A673 (cell line): Measurements from ENCODE around the gene SLC25A6. TPM values are rescaled to one million over a fixed set of nuclear protein-coding genes. Genes with fewer than 3 reads are reported as not detected.

Experiments
- BruUV-seq: library from RNA; stranded (reverse); fragments of 400-500 nt; replicated peaks from 2 replicates; lab custom pipeline; 2021; lab: Mats Ljungman, UMichigan
- CTCF ChIA-PET: fragments of 300-600 bp; sonication (Branson Sonifier 250); formaldehyde crosslinking; loops from one replicate; lab custom pipeline; 2022; ENCODE audit warnings: antibody characterized with exemption; lab: Charles Lee
- POLR2A ChIA-PET: fragments of 300-600 bp; sonication (Branson Sonifier 250); formaldehyde crosslinking; loops from one replicate; lab custom pipeline; 2022; ENCODE audit warnings: antibody characterized with exemption; ENCODE audit not compliant: low non-redundant PET; lab: Charles Lee
- DNase-seq: peaks from one replicate; pipeline ENCODE4 v3.0.0-alpha.2; 2015; ENCODE audit warnings: low spot score
- H3K27ac ChIP-seq: fragments of 200-600 bp; sonication (generic); 2 replicates; pipeline ENCODE4 v1.5.1; 2016; ENCODE audit warnings: mixed run types, low read depth, mild to moderate bottlenecking, mixed read lengths, antibody characterized with exemption, low read length; ENCODE audit not compliant: poor library complexity, severe bottlenecking
- H3K27me3 ChIP-seq: fragments of 200-600 bp; sonication (generic); replicated peaks from 2 replicates; pipeline ENCODE4 v1.6.1; 2017; ENCODE audit warnings: mixed run types, low read depth, mild to moderate bottlenecking, mixed read lengths, antibody characterized with exemption, low read length; ENCODE audit not compliant: insufficient read depth, poor library complexity
- H3K36me3 ChIP-seq: fragments of 200-600 bp; sonication (generic); 2 replicates; pipeline ENCODE4 v1.6.1; 2016; ENCODE audit warnings: mixed run types, mild to moderate bottlenecking, mixed read lengths, antibody characterized with exemption, low read length; ENCODE audit not compliant: insufficient read depth, poor library complexity, severe bottlenecking
- H3K4me1 ChIP-seq: fragments of 200-600 bp; sonication (generic); 2 replicates; pipeline ENCODE4 v1.6.1; 2017; ENCODE audit warnings: mixed run types, mild to moderate bottlenecking, mixed read lengths, antibody characterized with exemption, low read length; ENCODE audit not compliant: insufficient read depth, poor library complexity, severe bottlenecking
- H3K4me3 ChIP-seq: fragments of 200-600 bp; sonication (generic); 2 replicates; pipeline ENCODE4 v1.5.1; 2016; ENCODE audit warnings: low read depth, mixed run types, mild to moderate bottlenecking, mixed read lengths, low read length; ENCODE audit not compliant: poor library complexity, severe bottlenecking
- H3K9me3 ChIP-seq: fragments of 200-600 bp; sonication (generic); 2 replicates; pipeline ENCODE4 v1.6.1; 2016; ENCODE audit warnings: mixed run types, low read depth, mild to moderate bottlenecking, mixed read lengths, antibody characterized with exemption, low read length; ENCODE audit not compliant: poor library complexity, severe bottlenecking
- EZH2 ChIP-seq: fragments of 200-600 bp; sonication (generic); IDR thresholded peaks from 2 replicates; pipeline ENCODE4 v1.6.1; 2017; ENCODE audit warnings: borderline replicate concordance, low read depth, mild to moderate bottlenecking, mixed read lengths, antibody characterized with exemption, low read length; ENCODE audit not compliant: poor library complexity, severe bottlenecking
- intact Hi-C: fragments of 100-400 bp; cut with micrococcal nuclease; formaldehyde crosslinking; loops from one replicate; pipeline ENCODE4 v1.10.0; 2022; ENCODE audit not compliant: unreplicated experiment
- total RNA-seq: library from RNA; stranded (reverse); gene quantifications from 2 replicates; pipeline ENCODE4 v1.2.3, GENCODE V29; 2021
- TF ChIP-seq, protein P1 (sequence below): fragments of 300-800, 200-600 bp; sonication (generic); conservative IDR thresholded peaks from 2 replicates; pipeline ENCODE4 v1.5.1; 2017; ENCODE audit warnings: low read depth, mild to moderate bottlenecking, antibody characterized with exemption, low read length, moderate library complexity, mixed read lengths

SLC25A6 gene
- total RNA-seq, 1 experiment from 2014 or later = 423 TPM

DNA sequence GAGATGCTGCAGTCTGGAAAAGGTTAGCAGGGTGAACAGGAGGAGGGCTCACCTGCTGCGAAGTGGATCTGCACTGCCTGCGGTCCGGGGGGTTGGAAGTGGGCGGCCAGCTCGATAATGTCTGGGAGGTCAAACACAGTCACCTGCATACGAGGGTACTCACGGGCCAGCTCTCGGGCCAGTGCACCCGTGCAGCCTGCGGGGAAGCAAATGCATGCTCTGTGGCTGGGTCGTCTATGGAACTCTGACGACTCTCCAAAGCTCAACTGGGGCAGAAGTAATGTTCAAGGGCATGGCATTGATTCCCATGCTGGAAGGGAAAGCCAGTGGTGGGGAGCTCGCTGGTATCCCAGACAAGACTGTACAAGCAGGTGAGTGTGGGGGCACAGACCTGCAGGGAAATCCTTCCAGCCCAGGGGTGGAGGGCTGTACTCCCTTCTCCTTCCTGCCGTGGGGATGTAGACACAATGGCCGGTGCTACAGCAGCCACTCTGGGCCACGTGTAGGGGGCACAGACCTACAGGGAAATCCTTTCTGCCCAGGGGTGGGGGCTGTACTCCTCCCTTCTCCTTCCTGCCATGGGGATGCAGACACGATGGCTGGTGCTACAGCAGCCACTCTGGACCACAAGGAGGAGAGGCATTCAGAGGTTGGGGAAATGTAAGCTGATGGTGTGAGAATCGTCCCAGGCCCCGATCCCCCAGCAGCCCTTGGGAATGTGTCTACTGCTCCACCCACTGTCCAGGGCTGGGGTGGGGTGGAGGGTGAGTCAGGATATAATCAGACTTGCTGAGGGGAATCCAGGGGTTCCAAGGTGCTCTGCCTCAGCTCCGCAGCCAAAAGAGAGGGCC is 26.2 kb upstream of the SLC25A6 start:
- H3K4me1 ChIP-seq = no peaks in the 10 kb centered on the region
- no peak for DNase-seq
- BruUV-seq = no TSS peak
- no peak overlapping the region for H3K4me3 ChIP-seq
- TF ChIP-seq, protein P1, sequence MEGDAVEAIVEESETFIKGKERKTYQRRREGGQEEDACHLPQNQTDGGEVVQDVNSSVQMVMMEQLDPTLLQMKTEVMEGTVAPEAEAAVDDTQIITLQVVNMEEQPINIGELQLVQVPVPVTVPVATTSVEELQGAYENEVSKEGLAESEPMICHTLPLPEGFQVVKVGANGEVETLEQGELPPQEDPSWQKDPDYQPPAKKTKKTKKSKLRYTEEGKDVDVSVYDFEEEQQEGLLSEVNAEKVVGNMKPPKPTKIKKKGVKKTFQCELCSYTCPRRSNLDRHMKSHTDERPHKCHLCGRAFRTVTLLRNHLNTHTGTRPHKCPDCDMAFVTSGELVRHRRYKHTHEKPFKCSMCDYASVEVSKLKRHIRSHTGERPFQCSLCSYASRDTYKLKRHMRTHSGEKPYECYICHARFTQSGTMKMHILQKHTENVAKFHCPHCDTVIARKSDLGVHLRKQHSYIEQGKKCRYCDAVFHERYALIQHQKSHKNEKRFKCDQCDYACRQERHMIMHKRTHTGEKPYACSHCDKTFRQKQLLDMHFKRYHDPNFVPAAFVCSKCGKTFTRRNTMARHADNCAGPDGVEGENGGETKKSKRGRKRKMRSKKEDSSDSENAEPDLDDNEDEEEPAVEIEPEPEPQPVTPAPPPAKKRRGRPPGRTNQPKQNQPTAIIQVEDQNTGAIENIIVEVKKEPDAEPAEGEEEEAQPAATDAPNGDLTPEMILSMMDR = no peak
- no peak for TF ChIP-seq EZH2
- peaks cover 43% of the 10 kb centered on the region for H3K36me3 ChIP-seq
- no peak overlapping the region for H3K27ac ChIP-seq
- no peaks in the 10 kb centered on the region for H3K27me3 ChIP-seq
- ChIA-PET POLR2A (no interaction called here), CTCF (no interaction called here)
- H3K9me3 ChIP-seq = peaks cover 15% of the 10 kb centered on the region
- intact Hi-C loops = no loop called here

DNA sequence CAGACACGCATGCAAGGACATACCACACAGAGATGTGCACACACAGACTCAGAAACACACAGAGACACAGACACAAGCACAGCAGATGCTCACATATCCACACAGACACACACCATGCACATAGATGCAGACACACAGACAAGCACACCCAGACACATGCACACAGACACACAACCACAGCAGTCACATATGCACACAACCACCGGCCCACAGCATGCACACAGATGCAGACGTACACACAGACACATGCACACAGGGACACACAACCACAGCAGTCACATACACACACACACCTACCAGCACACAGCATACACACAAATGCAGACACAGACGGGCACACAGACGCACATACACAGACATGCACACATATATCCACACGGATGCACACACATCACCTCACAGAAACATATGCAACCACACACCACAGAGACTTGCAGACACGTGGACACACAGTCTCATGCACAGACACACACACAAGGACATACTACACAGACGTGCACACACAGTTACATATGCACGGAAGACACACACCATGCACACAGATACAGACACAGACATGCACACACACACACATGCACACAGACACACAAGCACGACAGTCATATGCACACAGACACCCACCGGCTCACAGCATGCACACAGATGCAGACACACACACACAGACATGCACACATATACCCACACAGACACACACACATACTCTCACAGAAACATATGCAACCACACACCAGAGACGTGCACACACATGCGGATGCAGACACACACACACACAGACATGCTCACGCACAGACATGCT is 25.2 kb upstream of the SLC25A6 start:
- CTCF ChIA-PET = no interaction called here
- H3K27me3 ChIP-seq = no peaks in the 10 kb centered on the region
- no peaks in the 10 kb centered on the region for H3K4me1 ChIP-seq
- no peak overlapping the region for H3K4me3 ChIP-seq
- H3K9me3 ChIP-seq = peaks cover 10% of the 10 kb centered on the region
- DNase-seq = no peak
- no TSS peak for BruUV-seq
- POLR2A ChIA-PET = no interaction called here
- no peak overlapping the region for H3K27ac ChIP-seq
- H3K36me3 ChIP-seq = peaks cover 45% of the 10 kb centered on the region
- intact Hi-C loops = no loop called here
- TF ChIP-seq EZH2 = no peak
- TF ChIP-seq, protein P1 = no peak

DNA sequence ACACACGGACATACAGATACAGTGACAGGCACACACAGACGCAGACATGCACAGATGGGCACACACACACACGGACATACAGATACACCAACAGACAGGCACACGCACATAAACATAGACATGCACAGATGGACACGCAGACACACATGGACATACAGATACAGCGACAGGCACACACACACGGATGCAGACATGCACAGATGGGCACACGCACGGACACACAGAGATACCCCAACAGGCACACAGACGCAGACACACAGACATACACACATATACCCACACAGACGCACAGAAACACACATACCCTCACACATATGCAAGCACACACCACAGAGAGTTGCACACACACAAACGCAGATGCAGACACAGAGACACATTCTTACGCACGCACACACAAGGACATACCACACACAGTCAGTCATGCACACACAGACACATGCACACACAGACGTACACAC is 24.4 kb upstream of the SLC25A6 start:
- BruUV-seq = no TSS peak
- POLR2A ChIA-PET = no interaction called here
- peaks cover 2% of the 10 kb centered on the region for H3K9me3 ChIP-seq
- no peaks in the 10 kb centered on the region for H3K27me3 ChIP-seq
- H3K27ac ChIP-seq = no peak overlapping the region
- intact Hi-C loops = no loop called here
- TF ChIP-seq, protein P1 = no peak
- no peak for TF ChIP-seq EZH2
- CTCF ChIA-PET = no interaction called here
- no peak for DNase-seq
- H3K36me3 ChIP-seq = peaks cover 41% of the 10 kb centered on the region
- H3K4me1 ChIP-seq = no peaks in the 10 kb centered on the region
- H3K4me3 ChIP-seq = no peak overlapping the region
